Tibial artery (tissue), 4 donors: ENCODE measurements around the gene TRPM1.

Experiments used
- DNase-seq, 2 donors: peaks; one replicate each; pipeline ENCODE4 v3.0.0-alpha.2; 2019
- H3K27ac ChIP-seq, 2 donors: fragments of 200-600 bp; sonication (generic) in 1 of 2; 1 replicate in 1 of 2; 2 replicates in 1 of 2; pipeline ENCODE4 v1.5.1; 2018 to 2019; ENCODE audit warnings: mild to moderate bottlenecking in 1 of 2
- H3K27me3 ChIP-seq, 2 donors: fragments of 200-600 bp; sonication (generic) in 1 of 2; one replicate each; pipeline versions ENCODE4 v1.5.1 to v1.6.0; 2016 to 2019
- H3K36me3 ChIP-seq, 3 donors: fragments of 200-600 bp; sonication (generic) in 2 of 3; one replicate each; pipeline ENCODE4 v1.5.1; 2016 to 2019; ENCODE audit warnings: mild to moderate bottlenecking in 2 of 3
- H3K4me1 ChIP-seq, 4 donors: fragments of 200-600 bp; sonication (generic) in 2 of 4; 1 replicate in 3 of 4; 2 replicates in 1 of 4; pipeline ENCODE4 v1.5.1; 2016 to 2019
- H3K4me3 ChIP-seq, 2 donors: fragments of 200-600 bp; sonication (generic) in 1 of 2; 1 replicate in 1 of 2; 2 replicates in 1 of 2; pipeline ENCODE4 v1.5.1; 2018 to 2019; ENCODE audit warnings: mild to moderate bottlenecking in 2 of 2
- H3K9me3 ChIP-seq, 3 donors: fragments of 200-600 bp; sonication (generic) in 1 of 3; one replicate each; pipeline ENCODE4 v1.5.1; 2016 to 2019
- CTCF ChIP-seq, 2 experiments: fragments of 200-600 bp in 1 of 2; fragments of 450-650 bp in 1 of 2; IDR thresholded peaks; one replicate each; pipeline ENCODE4 v1.5.1; 2017 to 2019; ENCODE audit warnings: antibody characterized with exemption in 2 of 2, mild to moderate bottlenecking in 1 of 2, moderate library complexity in 1 of 2
- intact Hi-C: fragments of 100-400 bp; cut with DNase I; formaldehyde crosslinking; loops from one replicate; pipeline ENCODE4 v1.15.0; 2023; ENCODE audit warnings: low total_unique reads

TRPM1 gene

GRCh38 chr15:30984542-30984941 is 117.0 kb downstream of the TRPM1 start:
- DNase-seq: no peak
- intact Hi-C loops: no loop called here
- Histone ChIP-seq H3K9me3 (no peaks in the 10 kb centered on the region), H3K27ac (peak overlapping the region in 1 of 2 donors; percentile 15), H3K4me3 (no peak overlapping the region), H3K4me1 (peaks cover 0 to 57% (median 24%) of the 10 kb centered on the region in 4 donors), H3K27me3 (no peaks in the 10 kb centered on the region), H3K36me3 (peaks cover 4 to 21% (median 10%) of the 10 kb centered on the region in 3 donors)
- TF ChIP-seq CTCF (IDR thresholded peaks at IDR 0.05): no peak

DNA sequence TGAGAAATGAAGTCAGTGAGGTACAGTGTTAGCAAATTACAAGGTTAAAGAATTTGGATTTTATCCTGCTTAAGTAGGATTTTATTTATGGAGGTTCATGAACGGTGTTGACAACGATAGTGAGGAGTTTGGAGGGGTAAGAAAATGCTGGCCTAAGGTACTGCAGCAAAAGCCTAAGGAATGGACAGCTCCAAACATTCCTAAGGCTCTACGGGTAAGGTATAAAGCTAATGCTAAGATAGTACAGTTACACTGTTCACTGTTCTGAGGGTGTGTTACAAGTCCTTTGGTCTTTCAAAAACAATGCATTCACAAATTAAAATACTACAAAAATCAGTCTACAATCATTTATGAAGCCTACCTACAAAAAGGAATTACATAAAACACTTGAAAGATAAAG is 117.4 kb downstream of the TRPM1 start:
- no peak for DNase-seq
- H3K36me3 ChIP-seq: peaks cover 4 to 21% (median 10%) of the 10 kb centered on the region in 3 donors
- H3K4me1 ChIP-seq: peaks cover 0 to 53% (median 21%) of the 10 kb centered on the region in 4 donors
- no peak for TF ChIP-seq CTCF (IDR thresholded peaks at IDR 0.05)
- no peak overlapping the region for H3K4me3 ChIP-seq
- no peak overlapping the region for H3K27ac ChIP-seq
- H3K27me3 ChIP-seq: no peaks in the 10 kb centered on the region
- no peaks in the 10 kb centered on the region for H3K9me3 ChIP-seq
- intact Hi-C loops: no loop called here

DNA sequence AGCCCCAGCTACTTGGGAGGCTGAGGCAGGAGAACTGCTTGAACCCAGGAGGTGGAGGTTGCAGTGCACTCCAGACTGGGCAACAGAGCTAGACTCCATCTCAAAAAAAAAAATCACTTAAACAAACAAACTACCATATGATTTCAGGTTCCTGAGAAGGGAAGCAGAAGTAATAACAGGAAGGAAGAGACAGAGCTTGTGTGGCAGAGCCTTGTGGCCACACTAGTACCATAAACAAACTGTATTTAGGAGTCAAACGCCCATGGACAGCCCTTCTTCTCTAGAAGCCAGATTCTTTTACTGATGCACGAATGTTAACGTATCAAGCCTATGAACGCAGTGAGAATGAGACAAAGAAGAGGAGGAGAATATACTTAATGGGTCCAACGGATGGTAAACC is 122.1 kb downstream of the TRPM1 start:
- H3K9me3 ChIP-seq: no peaks in the 10 kb centered on the region
- peaks cover 0 to 27% (median 3%) of the 10 kb centered on the region in 4 donors for H3K4me1 ChIP-seq
- intact Hi-C loops: no loop called here
- H3K27me3 ChIP-seq: no peaks in the 10 kb centered on the region
- H3K27ac ChIP-seq: no peak overlapping the region
- H3K4me3 ChIP-seq: no peak overlapping the region
- no peak for DNase-seq
- peaks cover 4 to 22% (median 11%) of the 10 kb centered on the region in 3 donors for H3K36me3 ChIP-seq
- no peak for TF ChIP-seq CTCF (IDR thresholded peaks at IDR 0.05)

DNA sequence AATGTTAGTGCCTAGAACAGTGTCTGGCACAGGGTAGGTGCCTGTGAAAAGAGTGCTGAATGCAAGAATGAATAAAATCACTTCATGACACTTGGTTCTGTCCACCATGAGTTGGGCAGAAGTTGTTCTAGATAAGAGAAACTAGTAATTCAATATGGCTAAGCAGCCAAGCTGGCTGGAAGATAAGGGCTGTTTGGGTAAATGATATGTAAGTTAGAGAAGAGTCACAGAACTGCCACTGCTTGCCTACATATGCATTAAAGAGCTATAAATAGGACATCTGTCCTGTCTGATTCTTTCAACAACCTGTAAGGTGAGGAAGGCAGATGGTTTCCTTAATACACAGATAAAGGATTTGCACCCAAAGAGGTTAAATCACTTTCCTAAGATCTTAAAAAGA is 123.2 kb downstream of the TRPM1 start:
- H3K4me1 ChIP-seq: peaks cover 0 to 15% (median 0%) of the 10 kb centered on the region in 4 donors
- peaks cover 4 to 28% (median 21%) of the 10 kb centered on the region in 3 donors for H3K36me3 ChIP-seq
- no peak for TF ChIP-seq CTCF (IDR thresholded peaks at IDR 0.05)
- no peaks in the 10 kb centered on the region for H3K9me3 ChIP-seq
- DNase-seq: no peak
- H3K27ac ChIP-seq: no peak overlapping the region
- no peaks in the 10 kb centered on the region for H3K27me3 ChIP-seq
- H3K4me3 ChIP-seq: no peak overlapping the region
- intact Hi-C loops: no loop called here

DNA sequence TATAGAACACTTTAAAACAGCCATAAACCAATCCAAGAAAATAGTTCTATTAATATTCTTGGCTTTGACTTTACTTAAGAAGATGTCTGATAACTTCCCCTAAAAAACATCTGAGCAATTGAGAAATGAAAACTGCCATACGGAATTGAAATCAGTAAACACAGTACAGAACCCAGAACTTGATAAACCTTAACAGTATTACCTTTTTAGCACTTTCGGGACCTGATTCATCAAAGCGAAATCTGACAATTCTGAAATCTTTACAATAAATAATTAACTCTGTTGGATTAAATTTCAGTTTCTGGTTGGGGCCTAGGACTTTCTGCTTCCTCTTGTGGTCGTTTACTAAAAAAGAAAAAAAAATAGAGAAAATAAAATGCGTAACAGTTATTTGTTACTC is 127.4 kb downstream of the TRPM1 start:
- no peak overlapping the region for H3K27ac ChIP-seq

More for the DNA sequence above, 127.4 kb downstream of the TRPM1 start:
- TF ChIP-seq CTCF (IDR thresholded peaks at IDR 0.05): no peak
- Histone ChIP-seq H3K27me3 (no peaks in the 10 kb centered on the region), H3K9me3 (no peaks in the 10 kb centered on the region), H3K4me3 (no peak overlapping the region), H3K4me1 (peaks cover 0 to 5% (median 0%) of the 10 kb centered on the region in 4 donors), H3K36me3 (peaks cover 0 to 33% (median 31%) of the 10 kb centered on the region in 3 donors)
- DNase-seq: no peak
- intact Hi-C loops: no loop called here
